Astrocyte of the cerebellum (primary cell): Measurements from ENCODE around the gene MYO3B.

Experiments
- DNase-seq: peaks from one replicate; pipeline ENCODE4 v3.0.0-alpha.2; 2011; ENCODE audit warnings: low read depth
- H3K4me3 ChIP-seq: 2 replicates; pipeline ENCODE4 v1.5.1; 2011; ENCODE audit warnings: mild to moderate bottlenecking, low read depth, low read length, moderate library complexity
- in situ Hi-C: cut with HindIII; loops from 2 replicates; pipeline ENCODE4 v1.10.0; 2017; ENCODE audit warnings: low sequenced_read_pairs
- TF ChIP-seq, protein P1 (sequence below): IDR thresholded peaks from 2 replicates; pipeline ENCODE4 v1.5.1; 2012; ENCODE audit warnings: low read length, low read depth, moderate library complexity, mild to moderate bottlenecking; ENCODE audit errors: missing control alignments

MYO3B gene

DNA sequence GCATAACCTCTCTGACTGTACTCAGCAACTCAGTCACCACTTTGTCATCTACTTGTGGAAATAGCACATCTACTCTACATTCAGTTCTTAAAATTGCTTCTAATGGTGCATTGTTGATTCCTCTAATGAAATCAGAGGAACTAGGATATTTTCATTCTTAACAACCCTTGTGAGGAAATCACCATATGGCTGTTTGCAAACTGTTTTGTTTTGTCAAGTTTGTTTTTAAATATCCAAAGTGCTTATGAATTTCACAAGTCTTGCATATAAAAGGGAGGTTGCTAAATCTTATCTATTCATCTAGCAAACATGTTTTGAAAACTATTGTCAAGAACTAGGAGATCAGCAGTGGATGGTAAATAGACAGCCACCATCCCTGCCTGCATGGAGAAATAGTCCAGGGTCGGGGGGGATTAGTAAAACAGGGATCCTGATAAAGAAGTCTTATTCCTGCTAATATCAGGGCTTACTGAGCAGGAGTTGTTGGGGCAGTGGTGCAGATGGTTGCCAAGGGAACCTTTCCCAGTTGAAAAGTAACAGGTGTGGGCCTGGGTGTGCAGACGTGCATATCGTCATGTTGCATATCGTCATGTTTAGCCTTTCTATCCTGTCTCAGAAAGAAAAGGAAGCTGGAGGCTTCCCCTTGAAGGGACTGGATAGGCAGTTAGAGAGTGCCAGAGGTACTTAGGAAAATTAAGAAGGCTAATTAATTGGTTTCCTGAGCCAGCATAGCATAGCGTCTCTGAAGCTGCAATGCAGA is 7.5 kb upstream of the MYO3B start:
- TF ChIP-seq, protein P1, sequence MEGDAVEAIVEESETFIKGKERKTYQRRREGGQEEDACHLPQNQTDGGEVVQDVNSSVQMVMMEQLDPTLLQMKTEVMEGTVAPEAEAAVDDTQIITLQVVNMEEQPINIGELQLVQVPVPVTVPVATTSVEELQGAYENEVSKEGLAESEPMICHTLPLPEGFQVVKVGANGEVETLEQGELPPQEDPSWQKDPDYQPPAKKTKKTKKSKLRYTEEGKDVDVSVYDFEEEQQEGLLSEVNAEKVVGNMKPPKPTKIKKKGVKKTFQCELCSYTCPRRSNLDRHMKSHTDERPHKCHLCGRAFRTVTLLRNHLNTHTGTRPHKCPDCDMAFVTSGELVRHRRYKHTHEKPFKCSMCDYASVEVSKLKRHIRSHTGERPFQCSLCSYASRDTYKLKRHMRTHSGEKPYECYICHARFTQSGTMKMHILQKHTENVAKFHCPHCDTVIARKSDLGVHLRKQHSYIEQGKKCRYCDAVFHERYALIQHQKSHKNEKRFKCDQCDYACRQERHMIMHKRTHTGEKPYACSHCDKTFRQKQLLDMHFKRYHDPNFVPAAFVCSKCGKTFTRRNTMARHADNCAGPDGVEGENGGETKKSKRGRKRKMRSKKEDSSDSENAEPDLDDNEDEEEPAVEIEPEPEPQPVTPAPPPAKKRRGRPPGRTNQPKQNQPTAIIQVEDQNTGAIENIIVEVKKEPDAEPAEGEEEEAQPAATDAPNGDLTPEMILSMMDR: no peak
- H3K4me3 ChIP-seq: no peak overlapping the region
- in situ Hi-C loops: no loop called here
- DNase-seq: no peak

DNA sequence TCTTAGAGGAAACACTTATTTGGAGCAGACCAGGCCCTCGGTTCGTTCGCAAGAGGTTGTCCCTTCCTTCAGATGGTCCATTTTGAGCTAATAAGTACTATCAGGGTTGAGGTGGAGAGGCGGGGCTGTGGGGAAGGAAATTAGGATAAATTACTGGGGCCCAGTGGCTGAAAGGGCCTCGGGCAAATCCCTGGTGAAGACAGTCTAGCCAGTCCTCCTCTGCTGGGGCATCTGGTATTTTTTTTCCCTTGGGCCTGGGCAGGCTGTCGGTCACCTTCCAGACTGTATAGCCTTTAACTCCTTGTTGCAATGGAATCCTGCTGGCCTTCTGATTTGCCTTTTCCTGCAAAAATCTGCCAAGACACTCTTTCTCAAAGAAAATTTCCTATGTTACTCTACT is 1.7 kb upstream of the MYO3B start:
- H3K4me3 ChIP-seq: no peak overlapping the region
- in situ Hi-C loops: no loop called here
- TF ChIP-seq, protein P1: no peak
- DNase-seq: no peak

DNA sequence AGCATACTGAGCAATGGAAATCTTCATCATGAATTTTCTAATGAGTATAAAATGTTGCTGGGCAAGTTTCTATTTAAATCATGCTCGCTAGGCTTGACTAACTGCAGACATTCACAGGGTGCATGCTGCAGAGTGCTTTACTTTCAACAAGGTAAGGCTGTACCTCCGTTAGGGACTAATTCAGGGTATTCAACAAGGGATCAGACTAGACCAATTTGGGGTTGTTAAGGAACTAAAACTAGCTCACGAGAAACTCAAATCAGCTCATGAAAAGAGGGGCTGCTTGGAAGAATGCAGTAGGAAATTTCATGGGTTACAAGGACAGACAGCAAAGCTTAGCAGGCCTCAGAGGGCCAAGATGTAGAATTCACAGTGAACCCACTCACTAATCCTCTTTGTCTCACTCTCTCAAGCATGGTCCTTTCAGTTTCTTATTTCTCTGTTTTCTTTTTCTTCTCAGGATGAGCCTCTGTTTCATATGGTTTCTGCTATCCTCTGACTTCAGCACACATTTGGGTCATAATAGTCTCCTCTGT is 2.2 kb downstream of the MYO3B start:
- TF ChIP-seq, protein P1: no peak
- no peak overlapping the region for H3K4me3 ChIP-seq
- no peak for DNase-seq
- in situ Hi-C loops: no loop called here

DNA sequence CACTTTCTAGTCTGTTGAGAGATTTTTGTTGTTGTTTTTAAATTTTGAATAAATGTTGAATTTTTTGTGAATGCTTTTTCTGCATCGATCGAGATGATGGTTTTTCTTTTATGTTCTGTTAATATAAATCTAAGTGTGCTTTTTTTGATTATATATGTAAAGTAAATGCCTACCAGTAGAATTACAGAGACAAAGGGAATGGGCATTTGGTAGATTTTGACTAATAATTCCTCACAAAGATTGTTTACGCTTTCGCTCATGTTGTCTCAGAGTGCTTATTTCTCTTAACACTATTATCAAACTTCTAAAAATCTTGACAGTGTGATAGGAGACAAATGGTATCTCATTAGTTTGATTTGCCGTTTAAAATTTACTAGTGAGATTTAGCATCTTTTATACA is 3.7 kb downstream of the MYO3B start:
- in situ Hi-C loops: no loop called here
- TF ChIP-seq, protein P1: no peak
- H3K4me3 ChIP-seq: no peak overlapping the region
- no peak for DNase-seq

DNA sequence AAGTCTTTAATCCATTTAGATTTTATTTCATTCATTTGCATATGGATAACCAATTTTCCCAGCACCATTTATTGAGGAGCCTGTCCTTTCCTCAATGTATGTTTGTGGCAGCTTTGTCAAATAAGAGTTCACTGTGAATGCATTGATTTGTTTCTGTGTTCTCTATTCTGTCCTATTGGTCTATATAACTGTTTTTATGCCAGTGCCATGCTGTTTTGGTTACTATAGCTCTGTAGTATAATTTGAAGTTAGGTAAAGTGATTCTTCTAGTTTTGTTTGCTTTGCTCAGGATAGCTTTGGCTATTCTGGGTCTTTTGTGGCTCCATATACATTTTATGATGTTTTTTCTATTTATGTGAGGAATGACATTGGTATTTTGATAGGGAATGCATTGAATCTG is 7.4 kb downstream of the MYO3B start:
- H3K4me3 ChIP-seq: no peak overlapping the region
- in situ Hi-C loops: no loop called here
- DNase-seq: no peak
- TF ChIP-seq, protein P1: no peak

DNA sequence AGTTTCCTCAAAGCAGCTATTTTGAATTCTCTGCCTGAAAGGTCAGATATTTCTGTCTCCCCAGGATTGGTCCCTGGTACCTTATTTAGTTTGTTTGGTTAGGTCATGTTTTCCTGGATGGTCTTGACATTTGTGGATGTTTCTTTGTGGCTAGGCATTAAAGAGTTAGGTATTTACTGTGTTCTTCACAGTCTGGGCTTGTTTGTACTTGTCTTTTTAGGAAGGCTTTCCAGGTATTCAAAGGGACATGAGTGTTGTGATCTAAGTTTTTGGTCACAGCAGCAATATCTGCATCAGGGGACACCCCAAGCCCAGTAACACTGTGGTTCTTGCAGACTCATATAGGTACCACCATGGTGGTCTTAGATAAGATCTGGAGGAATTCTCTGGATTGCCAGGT is 11.8 kb downstream of the MYO3B start:
- no peak overlapping the region for H3K4me3 ChIP-seq
- TF ChIP-seq, protein P1: no peak
- in situ Hi-C loops: no loop called here
- DNase-seq: no peak

DNA sequence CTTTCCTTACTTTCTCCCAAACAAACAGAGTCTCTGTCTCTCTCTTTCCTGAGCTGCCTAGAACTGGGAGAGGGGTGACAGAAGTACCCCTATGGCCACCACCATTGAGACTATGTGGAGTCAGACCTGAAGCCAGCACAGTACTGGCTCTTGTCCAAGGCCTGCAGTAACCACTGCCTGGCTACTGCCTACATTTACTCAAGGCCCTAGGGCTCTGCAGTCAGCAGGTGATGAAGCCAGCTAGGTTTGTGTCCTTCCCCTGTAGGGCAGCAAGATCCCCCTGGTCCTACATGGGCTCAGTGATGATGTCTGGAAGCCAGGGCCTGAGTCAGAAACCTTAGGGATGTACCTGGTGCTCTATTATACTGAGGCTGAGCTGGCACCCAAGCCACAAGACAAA is 12.2 kb downstream of the MYO3B start:
- TF ChIP-seq, protein P1: no peak
- DNase-seq: no peak
- no peak overlapping the region for H3K4me3 ChIP-seq
- in situ Hi-C loops: no loop called here
